Bronchial epithelial cell (primary cell): Measurements from ENCODE around the gene PDE6B. TPM values are rescaled to one million over a fixed set of nuclear protein-coding genes. Genes with fewer than 3 reads are reported as not detected.
"Not testable (repeated sequence)": the region's sequence is repeated elsewhere in the genome, so short reads cannot be mapped to it uniquely, and the experiment has no call there.

ENCODE experiments used
- DNase-seq: peaks from one replicate; pipeline ENCODE4 v3.0.0-alpha.2; 2010; ENCODE audit warnings: low read depth
- FAIRE-seq: peaks from 2 replicates; lab custom pipeline; 2011; peaks lifted over from hg19 to GRCh38; lab: Jason Lieb, UNC
- H3K27me3 ChIP-seq: 2 replicates; pipeline ENCODE4 v1.5.1; 2011; ENCODE audit warnings: low read length; ENCODE audit not compliant: control insufficient read depth, insufficient read depth
- H3K36me3 ChIP-seq: 2 replicates; pipeline ENCODE4 v1.5.1; 2011; ENCODE audit warnings: low read length; ENCODE audit not compliant: control insufficient read depth, insufficient read depth
- H3K4me3 ChIP-seq: 2 replicates; pipeline ENCODE4 v1.5.1; 2011; ENCODE audit warnings: mild to moderate bottlenecking, low read depth, low read length, control low read depth
- total RNA-seq: library from RNA; depleted of rRNA; stranded (reverse); fragments of >200 nt; gene quantifications from 2 replicates; pipeline ENCODE4 v1.2.1, GENCODE V29; 2014
- TF ChIP-seq, protein P1 (sequence below): IDR thresholded peaks from 2 replicates; pipeline ENCODE4 v1.5.1; 2011; ENCODE audit warnings: mild to moderate bottlenecking, moderate library complexity, low read length, control low read depth, inconsistent platforms; ENCODE audit not compliant: insufficient read depth, severe bottlenecking

PDE6B gene
- total RNA-seq, 1 donor from 2014 or later = not detected

DNA sequence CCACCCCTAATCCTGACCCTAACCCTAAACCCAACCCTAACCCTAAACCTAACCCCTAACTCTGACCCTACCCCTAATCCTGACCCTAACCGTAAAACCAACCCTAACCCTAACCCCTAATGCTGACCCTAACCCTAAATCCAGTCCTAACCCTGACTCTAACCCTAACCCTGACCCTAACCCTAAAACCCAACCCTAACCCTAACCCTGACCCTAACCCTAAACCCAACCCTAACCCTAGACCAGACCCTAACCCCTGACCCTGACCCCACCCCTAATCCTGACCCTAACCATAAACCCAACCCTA is 79.6 kb downstream of the PDE6B start:
- Histone ChIP-seq H3K4me3 (peak overlapping the region; percentile 56), H3K27me3 (no peaks in the 10 kb centered on the region), H3K36me3 (no peaks in the 10 kb centered on the region)
- no peak for FAIRE-seq
- TF ChIP-seq, protein P1, sequence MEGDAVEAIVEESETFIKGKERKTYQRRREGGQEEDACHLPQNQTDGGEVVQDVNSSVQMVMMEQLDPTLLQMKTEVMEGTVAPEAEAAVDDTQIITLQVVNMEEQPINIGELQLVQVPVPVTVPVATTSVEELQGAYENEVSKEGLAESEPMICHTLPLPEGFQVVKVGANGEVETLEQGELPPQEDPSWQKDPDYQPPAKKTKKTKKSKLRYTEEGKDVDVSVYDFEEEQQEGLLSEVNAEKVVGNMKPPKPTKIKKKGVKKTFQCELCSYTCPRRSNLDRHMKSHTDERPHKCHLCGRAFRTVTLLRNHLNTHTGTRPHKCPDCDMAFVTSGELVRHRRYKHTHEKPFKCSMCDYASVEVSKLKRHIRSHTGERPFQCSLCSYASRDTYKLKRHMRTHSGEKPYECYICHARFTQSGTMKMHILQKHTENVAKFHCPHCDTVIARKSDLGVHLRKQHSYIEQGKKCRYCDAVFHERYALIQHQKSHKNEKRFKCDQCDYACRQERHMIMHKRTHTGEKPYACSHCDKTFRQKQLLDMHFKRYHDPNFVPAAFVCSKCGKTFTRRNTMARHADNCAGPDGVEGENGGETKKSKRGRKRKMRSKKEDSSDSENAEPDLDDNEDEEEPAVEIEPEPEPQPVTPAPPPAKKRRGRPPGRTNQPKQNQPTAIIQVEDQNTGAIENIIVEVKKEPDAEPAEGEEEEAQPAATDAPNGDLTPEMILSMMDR = no peak
- no peak for DNase-seq

DNA sequence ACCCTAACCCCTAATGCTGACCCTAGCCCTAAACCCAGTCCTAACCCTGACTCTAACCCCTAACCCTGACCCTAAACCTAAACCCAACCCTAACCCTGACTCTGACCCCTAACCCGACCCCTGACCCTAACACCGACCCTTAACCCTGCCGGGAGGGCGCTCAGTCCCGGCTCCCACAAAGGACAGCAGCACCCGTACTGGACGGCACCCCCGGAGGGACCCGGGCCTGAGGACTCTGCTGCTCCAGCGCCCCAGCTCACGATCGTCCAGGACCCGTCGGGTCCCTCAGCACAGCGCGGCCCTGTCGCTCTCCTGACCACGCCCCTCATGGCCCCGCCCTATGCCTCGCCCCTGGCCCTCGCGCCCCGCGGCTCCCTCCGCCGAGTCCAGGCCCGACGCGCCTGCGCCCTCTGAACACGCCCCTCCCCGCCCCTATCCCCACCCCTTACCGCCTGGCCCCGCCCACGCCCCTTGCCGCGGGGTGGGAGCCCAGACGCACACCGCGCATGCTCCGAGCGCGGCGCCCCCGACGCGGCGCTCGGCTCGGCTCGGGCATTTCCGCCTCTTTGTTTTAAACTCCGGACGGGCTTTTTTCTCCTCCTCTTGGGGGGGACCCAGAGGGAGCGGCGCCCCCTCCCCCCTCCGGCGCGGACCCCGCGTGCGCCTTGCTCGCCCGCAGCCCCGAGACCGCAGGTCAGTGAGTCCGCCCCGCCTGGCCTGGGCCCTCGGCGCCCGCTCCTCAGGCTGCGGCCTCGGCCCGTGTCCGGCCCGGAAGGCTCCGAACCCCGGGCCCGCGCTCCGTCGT is 80.1 kb downstream of the PDE6B start, which contains the start of gene PCGF3:
TSS of gene PCGF3 (plus strand) at position 555 of the 805 bp plus-strand sequence. CDS start 27,849 bp downstream, outside the sequence.
- Histone ChIP-seq H3K36me3 (no peaks in the 10 kb centered on the region), H3K27me3 (no peaks in the 10 kb centered on the region), H3K4me3 (peak within 1 kb of the TSS; percentile 56)
- TF ChIP-seq, protein P1 = no peak
- DNase-seq (peak; percentile 74), FAIRE-seq (no peak)

DNA sequence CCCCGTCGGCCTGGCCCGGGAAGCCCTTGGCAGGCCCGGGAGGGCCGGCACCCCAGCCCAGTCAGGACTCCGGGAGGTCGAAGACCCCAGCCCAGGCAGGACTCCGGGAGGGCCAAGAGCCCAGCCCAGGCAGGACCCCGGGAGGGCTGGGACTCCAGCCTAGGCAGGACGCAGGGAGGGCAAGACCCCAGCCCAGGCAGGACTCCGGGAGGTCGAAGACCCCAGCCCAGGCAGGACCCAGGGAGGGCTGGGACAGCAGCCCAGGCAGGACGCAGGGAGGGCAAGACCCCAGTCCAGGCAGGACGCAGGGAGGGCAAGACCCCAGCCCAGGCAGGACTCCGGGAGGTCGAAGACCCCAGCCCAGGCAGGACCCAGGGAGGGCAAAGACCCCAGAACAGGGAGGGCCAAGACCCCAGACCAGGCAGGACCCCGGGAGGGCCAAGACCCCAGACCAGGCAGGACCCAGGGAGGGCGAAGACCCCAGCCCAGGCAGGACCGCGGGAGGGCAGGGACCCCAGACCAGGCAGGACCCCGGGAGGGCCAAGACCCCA is 80.8 kb downstream of the PDE6B start:
- H3K27me3 ChIP-seq, DNase-seq, FAIRE-seq: not testable (repeated sequence)

DNA sequence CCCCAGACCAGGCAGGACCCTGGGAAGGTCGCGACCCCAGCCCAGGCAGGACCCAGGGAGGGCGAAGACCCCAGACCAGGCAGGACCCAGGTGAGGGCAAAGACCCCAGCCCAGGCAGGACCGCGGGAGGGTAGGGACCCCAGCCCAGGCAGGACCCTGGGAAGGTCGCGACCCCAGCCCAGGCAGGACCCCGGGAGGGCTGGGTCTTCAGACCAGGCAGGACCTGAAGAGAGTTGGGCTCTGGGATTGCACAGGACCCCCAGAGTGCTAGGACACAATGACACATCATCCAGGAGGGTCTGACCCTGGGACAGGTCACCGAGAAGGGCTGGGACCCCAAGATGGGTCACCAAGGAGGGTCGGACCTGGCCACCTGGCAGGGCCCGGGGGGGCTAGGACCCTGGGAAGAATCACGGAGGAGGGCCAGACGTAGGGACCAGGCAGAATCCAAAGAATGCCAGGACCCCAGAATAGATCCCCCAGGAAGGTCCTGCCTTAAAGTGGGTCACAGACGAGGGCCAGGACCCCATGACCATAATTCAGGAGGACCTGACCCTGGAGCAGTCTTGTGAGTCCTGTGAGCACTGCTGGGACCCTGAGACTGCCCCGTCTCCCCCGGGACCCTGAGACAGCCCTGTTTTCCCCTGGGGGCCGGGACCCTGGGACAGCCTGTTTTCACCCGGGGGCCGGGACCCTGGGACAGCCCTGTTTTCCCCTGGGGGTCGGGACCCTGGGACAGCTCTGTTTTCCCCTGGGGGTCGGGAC is 81.6 kb downstream of the PDE6B start:
- Histone ChIP-seq H3K4me3 (peak overlapping the region; percentile 56), H3K27me3 (no peaks in the 10 kb centered on the region), H3K36me3 (no peaks in the 10 kb centered on the region)
- TF ChIP-seq, protein P1 = no peak
- FAIRE-seq = no peak
- no peak for DNase-seq

More for the DNA sequence above, 80.8 kb downstream of the PDE6B start:
- not testable (repeated sequence) for H3K36me3 ChIP-seq
- H3K4me3 ChIP-seq = peak overlapping the region; percentile 56

DNA sequence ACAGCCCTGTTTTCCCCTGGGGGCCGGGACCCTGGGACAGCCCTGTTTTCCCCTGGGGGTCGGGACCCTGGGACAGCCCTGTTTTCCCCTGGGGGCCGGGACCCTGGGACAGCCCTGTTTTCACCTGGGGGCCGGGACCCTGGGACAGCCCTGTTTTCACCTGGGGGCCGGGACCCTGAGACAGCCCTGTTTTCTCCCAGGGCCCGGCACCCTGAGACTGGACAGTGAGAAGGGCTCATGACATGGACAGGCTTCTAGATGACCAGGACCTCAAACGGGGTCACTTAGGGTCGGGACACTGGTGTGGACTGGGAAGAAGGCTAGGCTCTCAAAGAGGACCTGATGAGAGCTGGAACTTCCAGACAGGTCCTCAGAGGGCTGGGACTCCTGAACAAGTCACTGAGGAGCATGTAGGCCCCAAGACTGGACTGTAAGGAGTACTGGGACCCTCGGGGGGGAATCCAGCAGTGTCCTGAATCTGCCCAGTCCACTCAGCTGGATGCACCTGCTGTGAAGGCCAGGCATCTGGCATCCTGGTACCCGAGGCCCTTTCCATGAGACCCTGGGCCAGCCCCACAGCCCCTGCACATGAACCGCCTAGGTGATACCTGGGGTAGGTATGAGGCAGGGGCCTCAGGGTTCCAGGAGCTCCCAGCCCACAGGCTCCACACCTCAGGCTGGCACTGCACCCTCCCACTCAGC is 82.7 kb downstream of the PDE6B start:
- DNase-seq (no peak), FAIRE-seq (no peak)
- TF ChIP-seq, protein P1 = no peak
- no peak overlapping the region for H3K4me3 ChIP-seq
- no peaks in the 10 kb centered on the region for H3K36me3 ChIP-seq
- H3K27me3 ChIP-seq = no peaks in the 10 kb centered on the region

DNA sequence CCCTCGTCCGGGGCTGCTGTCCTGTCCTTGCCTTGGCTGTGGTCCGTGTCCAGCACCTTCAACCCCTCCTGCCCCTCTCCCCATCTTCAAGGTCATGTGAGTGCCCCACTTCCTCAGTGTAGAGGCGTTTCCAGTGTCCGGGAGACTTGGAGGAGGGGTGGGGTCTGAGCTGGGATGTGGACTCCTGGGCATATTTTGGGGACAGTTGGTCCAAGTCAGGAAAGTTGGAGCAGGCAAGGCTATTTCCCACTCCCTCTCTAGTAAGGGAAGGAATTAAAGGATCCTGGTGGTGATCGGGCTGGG is 83.2 kb downstream of the PDE6B start:
- Histone ChIP-seq H3K36me3 (no peaks in the 10 kb centered on the region), H3K4me3 (no peak overlapping the region), H3K27me3 (no peaks in the 10 kb centered on the region)
- TF ChIP-seq, protein P1 = no peak
- DNase-seq = no peak
- no peak for FAIRE-seq
